AML-193 (cell line): Measurements from ENCODE around the gene PYDC1.
"Not testable (repeated sequence)": the region's sequence is repeated elsewhere in the genome, so short reads cannot be mapped to it uniquely, and the experiment has no call there.

Source experiments
- DNase-seq, 2 experiments: peaks; one replicate each; lab custom pipeline; 2025; lab: John Stamatoyannopoulos, UW

Gene PYDC1

GRCh38 chr16:31195861-31196260 lies 21.1 kb downstream of the PYDC1 start:
- DNase-seq = not testable (repeated sequence)

GRCh38 chr16:31194898-31195297 lies 22.0 kb downstream of the PYDC1 start:
- DNase-seq = no peak

DNA sequence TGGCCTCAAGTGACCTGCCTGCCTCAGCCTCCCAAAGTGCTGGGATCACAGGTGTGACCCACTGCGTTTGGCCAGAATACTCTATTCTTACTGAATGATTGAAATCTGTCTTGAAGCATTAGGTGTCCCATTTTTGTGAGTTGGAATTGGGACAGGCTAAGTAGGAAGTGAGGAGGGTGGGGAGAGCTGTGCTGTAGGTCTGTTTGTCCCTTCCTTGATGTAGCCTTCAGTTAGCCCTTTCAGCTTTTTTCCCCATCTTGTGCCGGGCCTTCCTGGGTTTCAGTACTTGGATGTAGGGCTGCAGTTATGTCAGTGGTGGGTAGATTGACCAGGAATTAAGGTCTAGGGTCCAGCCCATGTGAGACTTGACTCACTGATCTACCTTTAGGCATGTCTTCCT lies 23.1 kb downstream of the PYDC1 start:
- DNase-seq = no peak

GRCh38 chr16:31192856-31193642 lies 23.9 kb downstream of the PYDC1 start:
- DNase-seq = no peak

GRCh38 chr16:31191697-31192428 lies 25.1 kb downstream of the PYDC1 start:
- no peak for DNase-seq

GRCh38 chr16:31190818-31191444 lies 26.0 kb downstream of the PYDC1 start:
- DNase-seq = no peak

DNA sequence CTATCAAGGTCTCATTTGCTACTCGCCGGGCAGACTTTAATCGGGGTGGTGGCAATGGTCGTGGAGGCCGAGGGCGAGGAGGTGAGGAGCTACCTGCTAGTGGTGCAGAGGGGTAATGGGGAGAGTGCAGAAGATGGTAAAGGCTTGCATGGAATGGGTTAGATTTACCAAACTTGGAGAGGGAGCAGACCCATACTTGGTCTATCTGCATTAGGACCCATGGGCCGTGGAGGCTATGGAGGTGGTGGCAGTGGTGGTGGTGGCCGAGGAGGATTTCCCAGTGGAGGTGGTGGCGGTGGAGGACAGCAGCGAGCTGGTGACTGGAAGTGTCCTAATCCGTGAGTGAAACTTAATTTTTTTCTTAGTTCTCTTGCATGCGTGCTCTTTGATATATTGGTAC lies 26.9 kb downstream of the PYDC1 start:
- DNase-seq = no peak

GRCh38 chr16:31189412-31189778 lies 27.5 kb downstream of the PYDC1 start:
- DNase-seq = no peak

DNA sequence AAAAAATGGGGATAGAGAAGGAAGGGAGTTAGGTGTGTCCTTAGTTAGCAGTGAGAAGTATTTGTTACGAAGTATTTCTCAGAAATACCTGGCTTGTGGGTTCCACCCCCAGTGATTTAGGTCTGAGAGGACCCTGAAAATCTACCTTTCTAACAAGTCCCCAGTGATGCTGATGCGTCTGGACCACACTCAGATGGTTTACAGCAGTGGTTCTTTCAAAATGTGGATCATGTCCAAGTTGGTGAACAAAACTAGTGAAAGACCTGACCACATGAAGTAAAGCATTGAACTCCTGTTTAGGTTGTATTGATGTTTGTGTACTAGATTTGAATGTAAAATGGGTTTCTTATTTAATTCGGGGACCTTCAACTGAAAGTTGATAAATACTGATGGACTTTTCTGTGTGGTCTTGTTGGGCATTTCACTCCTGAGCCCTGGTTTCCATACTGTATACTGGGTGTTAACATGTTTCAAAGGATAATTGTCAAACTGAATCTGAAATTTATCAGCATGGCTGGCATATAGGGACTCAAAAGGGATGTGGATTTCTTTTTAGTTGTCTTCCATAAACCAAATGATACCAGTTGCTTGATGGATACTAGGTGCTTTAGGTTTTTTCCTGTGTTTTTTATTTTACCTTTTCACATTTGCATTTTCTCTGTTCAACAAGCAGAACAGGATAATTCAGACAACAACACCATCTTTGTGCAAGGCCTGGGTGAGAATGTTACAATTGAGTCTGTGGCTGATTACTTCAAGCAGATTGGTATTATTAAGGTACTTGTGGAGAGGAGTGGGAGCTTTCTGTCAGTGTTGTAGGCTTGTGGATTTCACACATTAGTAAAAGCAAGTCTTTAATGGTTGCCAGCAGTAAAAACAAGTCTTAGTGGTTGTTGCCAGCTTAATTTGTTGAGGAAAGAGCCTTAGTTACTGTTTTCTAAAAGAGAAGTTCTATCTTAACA lies 28.2 kb downstream of the PYDC1 start:
- no peak for DNase-seq

DNA sequence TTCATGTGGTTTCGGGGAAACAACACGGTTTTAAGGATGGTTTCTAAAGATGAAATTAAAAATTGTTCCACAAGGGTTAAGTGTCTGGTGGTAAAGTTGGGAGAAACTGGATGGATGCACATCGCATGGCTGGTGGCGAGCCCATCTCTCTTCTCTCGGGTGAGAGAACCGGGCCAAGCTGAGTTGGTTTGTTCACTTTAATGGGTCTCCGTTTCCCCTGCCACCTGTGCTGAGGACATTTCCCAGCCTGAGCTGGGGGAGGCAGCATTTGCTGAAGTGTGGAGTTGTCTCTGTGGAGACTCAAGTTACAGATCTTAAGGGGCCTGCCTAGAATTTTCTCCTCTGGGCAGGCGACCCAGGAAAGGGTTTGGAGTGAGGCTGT lies 29.1 kb downstream of the PYDC1 start:
- no peak for DNase-seq

- no peak for DNase-seq
Measured at GRCh38 chr16:31186930-31187807, 29.8 kb downstream of the PYDC1 start.

DNA sequence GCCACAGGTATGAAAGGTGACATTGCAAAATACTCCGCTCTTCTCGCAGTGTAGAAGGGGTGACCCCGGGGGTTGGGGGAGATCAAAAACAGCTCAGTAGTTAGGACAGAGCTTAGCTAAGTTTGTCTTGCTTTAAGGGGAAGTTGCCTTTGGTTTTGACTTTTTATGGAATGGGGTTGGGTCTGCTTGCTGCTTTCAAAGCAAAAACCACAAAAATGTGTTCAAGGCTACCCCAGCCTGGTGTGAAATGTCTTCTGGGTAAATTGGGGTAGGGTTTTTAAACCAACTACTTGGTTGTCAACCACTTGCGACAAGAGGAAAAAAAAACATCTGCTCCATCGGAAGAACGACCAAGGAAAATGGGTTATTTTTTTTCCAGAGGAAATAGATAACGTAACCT lies 30.8 kb downstream of the PYDC1 start:
- DNase-seq = no peak

DNA sequence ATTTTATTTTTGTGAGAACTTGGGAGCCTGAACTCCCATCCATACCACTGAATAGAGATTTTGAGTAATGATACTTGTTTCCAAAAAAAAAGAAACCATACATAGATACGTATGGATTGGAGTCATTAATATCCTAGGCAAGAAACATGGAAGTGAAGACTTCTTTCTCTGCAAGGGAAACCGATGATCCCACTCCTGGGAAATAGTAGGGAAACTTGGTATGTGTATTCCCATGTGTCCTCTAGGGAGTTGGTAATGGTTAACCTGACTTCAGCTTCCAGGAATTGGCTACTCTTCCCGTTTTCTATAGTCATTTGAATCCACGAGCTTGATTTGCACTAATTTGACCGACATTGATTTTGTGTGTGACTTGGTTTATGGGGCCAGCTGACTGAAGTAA lies 31.6 kb downstream of the PYDC1 start:
- no peak for DNase-seq

- DNase-seq = no peak
Measured at GRCh38 chr16:31184888-31185287, 32.0 kb downstream of the PYDC1 start.

DNA sequence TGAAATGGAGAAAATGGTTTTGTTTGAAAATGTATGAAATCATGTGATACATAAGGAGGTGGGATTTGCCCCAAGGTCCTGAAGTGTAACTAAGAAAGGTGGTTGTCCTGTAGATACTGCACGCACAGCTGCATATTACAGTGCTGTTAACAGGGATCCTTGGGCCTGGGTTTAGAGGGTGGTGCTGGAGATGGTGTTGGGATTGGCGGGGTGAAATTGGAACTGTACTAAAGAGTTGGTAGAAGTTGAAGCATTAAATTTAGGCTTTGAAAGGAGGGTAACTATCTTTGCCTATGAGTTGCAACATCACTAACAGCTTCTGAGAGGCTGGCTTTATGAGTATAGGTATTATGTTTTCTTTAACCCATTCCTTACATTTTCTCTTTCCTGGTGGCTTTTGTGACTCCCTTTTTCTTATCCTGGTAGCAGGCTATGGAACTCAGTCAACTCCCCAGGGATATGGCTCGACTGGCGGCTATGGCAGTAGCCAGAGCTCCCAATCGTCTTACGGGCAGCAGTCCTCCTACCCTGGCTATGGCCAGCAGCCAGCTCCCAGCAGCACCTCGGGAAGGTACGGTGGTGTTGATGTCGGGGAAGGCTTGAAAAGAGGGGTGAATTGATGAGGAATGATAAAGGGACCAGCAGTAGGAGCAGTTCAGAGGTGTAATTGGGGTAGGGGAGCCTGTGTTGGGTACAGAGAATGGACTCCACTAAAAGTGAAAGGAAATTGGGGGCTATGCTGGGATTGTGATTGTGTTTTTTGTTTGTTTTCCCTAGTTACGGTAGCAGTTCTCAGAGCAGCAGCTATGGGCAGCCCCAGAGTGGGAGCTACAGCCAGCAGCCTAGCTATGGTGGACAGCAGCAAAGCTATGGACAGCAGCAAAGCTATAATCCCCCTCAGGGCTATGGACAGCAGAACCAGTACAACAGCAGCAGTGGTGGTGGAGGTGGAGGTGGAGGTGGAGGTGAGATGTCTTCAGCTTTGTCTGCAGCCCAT lies 33.2 kb downstream of the PYDC1 start:
- no peak for DNase-seq

GRCh38 chr16:31182391-31182790 lies 34.5 kb downstream of the PYDC1 start:
- no peak for DNase-seq

DNA sequence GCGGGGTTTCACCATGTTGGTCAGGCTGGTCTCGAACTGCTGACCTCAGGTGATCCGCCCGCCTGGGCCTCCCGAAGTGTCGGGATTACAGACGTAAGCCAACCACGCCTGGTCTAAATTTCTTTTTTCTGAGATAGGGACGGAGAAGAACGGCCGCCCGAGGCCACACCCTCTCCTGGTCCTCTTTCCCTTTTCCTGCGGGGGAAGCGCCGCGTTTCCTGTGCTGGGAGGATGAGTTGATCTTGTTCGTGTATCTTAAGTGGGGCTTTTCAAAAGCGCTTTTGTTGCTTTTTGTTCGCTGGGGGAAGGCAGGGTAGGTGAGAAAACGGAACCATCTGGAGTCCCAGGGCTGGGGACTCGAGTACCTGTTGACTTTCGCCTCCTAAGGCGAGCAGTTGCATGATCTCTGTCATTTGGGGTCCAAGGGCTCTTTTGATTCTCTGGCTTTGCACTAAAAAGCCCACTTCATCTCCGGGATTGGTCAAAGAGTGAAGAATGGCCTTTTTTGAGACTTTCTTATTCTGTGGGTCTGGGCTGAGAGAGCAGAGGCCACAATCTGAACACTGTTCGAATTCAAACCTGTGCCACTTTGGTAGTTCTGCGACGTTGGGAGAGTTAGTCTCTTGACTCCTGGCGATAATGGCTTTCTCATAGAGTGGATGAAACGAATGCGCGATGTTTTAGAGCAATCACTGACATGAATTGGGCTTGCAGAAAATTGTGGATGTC lies 35.7 kb downstream of the PYDC1 start:
- peak; percentile 20 to 38 for DNase-seq

DNA sequence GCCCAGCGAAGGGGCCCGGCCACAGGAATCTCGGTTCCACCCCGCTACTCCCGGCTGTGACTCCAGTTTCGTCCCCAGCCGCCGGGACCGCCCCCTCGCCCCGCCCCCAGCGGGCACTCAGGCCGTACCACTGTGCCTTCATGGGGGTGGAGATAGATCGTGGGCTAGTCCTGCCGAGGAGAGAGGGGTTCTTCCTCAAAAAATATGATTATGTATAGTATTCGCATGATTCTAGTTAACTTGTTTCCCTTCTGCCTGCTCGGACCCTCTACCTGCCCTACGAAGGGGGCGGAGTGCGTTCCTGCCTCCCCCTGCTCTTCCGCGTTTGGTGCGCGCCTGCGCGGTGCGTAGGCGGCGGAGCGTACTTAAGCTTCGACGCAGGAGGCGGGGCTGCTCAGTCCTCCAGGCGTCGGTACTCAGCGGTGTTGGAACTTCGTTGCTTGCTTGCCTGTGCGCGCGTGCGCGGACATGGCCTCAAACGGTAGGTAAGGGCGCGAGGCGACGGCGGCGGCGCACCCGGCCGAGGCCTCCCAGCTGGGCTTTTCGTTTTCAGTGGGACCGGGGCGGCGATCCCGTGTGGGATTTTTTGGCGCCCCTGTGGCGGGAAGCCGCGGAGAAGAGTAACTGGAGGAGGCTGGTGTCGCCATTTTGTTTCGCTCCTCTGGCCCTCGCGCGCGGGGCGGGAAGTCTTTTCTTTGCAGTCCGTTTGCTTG lies 37.0 kb downstream of the PYDC1 start, which contains the start of gene FUS:
Gene FUS (plus strand): TSS at position 393 of the 713 bp plus-strand sequence. CDS start 76 bp downstream, at position 469.
- peak; percentile 83 to 84 for DNase-seq
